Upper lobe of right lung (tissue), 1 donor: Measurements from ENCODE around the gene CD6. TPM values are rescaled to one million over a fixed set of nuclear protein-coding genes. Genes with fewer than 3 reads are reported as not detected.
"Not testable (repeated sequence)": the region's sequence is repeated elsewhere in the genome, so short reads cannot be mapped to it uniquely, and the experiment has no call there.

Source experiments
- ATAC-seq: fragments of 200-7000 bp; cut with Tn5 transposase; one replicate; pipeline ENCODE4 v1.9.1; 2020; ENCODE audit warnings: mild to moderate bottlenecking, moderate library complexity
- DNase-seq: peaks from one replicate; pipeline ENCODE4 v3.0.0-alpha.2; 2020
- H3K27ac ChIP-seq: fragments of 200-600 bp; one replicate; pipeline ENCODE4 v1.8.0; 2022
- H3K27me3 ChIP-seq: fragments of 200-600 bp; one replicate; pipeline ENCODE4 v1.8.0; 2022; ENCODE audit warnings: mild to moderate bottlenecking
- H3K36me3 ChIP-seq: fragments of 200-600 bp; one replicate; pipeline ENCODE4 v1.8.0; 2022
- H3K4me1 ChIP-seq: fragments of 200-600 bp; one replicate; pipeline ENCODE4 v1.8.0; 2022
- H3K4me3 ChIP-seq: fragments of 200-600 bp; one replicate; pipeline ENCODE4 v1.8.0; 2022; ENCODE audit warnings: mild to moderate bottlenecking
- H3K9me3 ChIP-seq: fragments of 200-600 bp; one replicate; pipeline ENCODE4 v1.8.0; 2022
- CTCF ChIP-seq: fragments of 200-600 bp; IDR thresholded peaks from one replicate; pipeline ENCODE4 v1.8.0; 2022; ENCODE audit warnings: antibody characterized with exemption
- intact Hi-C: fragments of 100-400 bp; cut with DNase I; formaldehyde crosslinking; loops from one replicate; pipeline ENCODE4 v1.11.0; 2022
- total RNA-seq: library from RNA; stranded (reverse); fragmentation: NEBNext Ultra II Directional; extraction: Animal tissue kit (Norgen Biotek cat#: 25700); gene quantifications from one replicate; pipeline ENCODE4 v1.2.1, GENCODE V29; 2021
- donor health status: DM: no; HTN: yes; CAD: no; lungs with severe emphysema.

Gene CD6
- total RNA-seq, 1 donor from 2014 or later, result 3.9 TPM

- intact Hi-C loops, result no loop called here
- no peak for DNase-seq
- H3K4me3 ChIP-seq, result no peak overlapping the region
- no peaks in the 10 kb centered on the region for H3K27me3 ChIP-seq
- H3K27ac ChIP-seq, result no peak overlapping the region
- TF ChIP-seq CTCF, result no peak
- no peaks in the 10 kb centered on the region for H3K36me3 ChIP-seq
- H3K9me3 ChIP-seq, result no peaks in the 10 kb centered on the region
- ATAC-seq, result peak; percentile 81
- no peaks in the 10 kb centered on the region for H3K4me1 ChIP-seq
These were observed 89.8 kb downstream of the CD6 start for GRCh38 chr11:61061081-61061826.

- H3K4me3 ChIP-seq, result no peak overlapping the region
- no peaks in the 10 kb centered on the region for H3K9me3 ChIP-seq
- intact Hi-C loops, result no loop called here
- DNase-seq (no peak), ATAC-seq (no peak)
- H3K4me1 ChIP-seq, result no peaks in the 10 kb centered on the region
- H3K36me3 ChIP-seq, result no peaks in the 10 kb centered on the region
- no peak for TF ChIP-seq CTCF
- H3K27ac ChIP-seq, result no peak overlapping the region
- H3K27me3 ChIP-seq, result no peaks in the 10 kb centered on the region
These were observed 90.9 kb downstream of the CD6 start for GRCh38 chr11:61062181-61062930.

- H3K9me3 ChIP-seq, H3K36me3 ChIP-seq, H3K27me3 ChIP-seq, DNase-seq, H3K27ac ChIP-seq, intact Hi-C loops, H3K4me3 ChIP-seq, H3K4me1 ChIP-seq, ATAC-seq: not testable (repeated sequence)
These were observed 93.8 kb downstream of the CD6 start for GRCh38 chr11:61065236-61065635.

GRCh38 chr11:61065955-61066638 is 94.6 kb downstream of the CD6 start:
- no peaks in the 10 kb centered on the region for H3K27me3 ChIP-seq
- H3K4me1 ChIP-seq, result no peaks in the 10 kb centered on the region
- DNase-seq (no peak), ATAC-seq (no peak)
- TF ChIP-seq CTCF, result no peak
- no peaks in the 10 kb centered on the region for H3K9me3 ChIP-seq
- H3K27ac ChIP-seq, result no peak overlapping the region
- no peak overlapping the region for H3K4me3 ChIP-seq
- intact Hi-C loops, result no loop called here
- H3K36me3 ChIP-seq, result no peaks in the 10 kb centered on the region

GRCh38 chr11:61066645-61067044 is 95.2 kb downstream of the CD6 start:
- H3K36me3 ChIP-seq, result no peaks in the 10 kb centered on the region
- intact Hi-C loops, result no loop called here
- H3K4me1 ChIP-seq, result peaks cover 5% of the 10 kb centered on the region
- TF ChIP-seq CTCF, result no peak
- ATAC-seq (no peak), DNase-seq (no peak)
- no peak overlapping the region for H3K27ac ChIP-seq
- H3K27me3 ChIP-seq, result no peaks in the 10 kb centered on the region
- H3K9me3 ChIP-seq, result no peaks in the 10 kb centered on the region
- no peak overlapping the region for H3K4me3 ChIP-seq
